ENCODE measurements around the gene MMP15.

The MMP15 gene

GRCh38 chr16:58082381-58082780, 56.8 kb downstream of the MMP15 start:
- no peak overlapping the region for H3K27ac ChIP-seq
- CTCF ChIA-PET, result no interaction called here
- TF ChIP-seq, protein P1, sequence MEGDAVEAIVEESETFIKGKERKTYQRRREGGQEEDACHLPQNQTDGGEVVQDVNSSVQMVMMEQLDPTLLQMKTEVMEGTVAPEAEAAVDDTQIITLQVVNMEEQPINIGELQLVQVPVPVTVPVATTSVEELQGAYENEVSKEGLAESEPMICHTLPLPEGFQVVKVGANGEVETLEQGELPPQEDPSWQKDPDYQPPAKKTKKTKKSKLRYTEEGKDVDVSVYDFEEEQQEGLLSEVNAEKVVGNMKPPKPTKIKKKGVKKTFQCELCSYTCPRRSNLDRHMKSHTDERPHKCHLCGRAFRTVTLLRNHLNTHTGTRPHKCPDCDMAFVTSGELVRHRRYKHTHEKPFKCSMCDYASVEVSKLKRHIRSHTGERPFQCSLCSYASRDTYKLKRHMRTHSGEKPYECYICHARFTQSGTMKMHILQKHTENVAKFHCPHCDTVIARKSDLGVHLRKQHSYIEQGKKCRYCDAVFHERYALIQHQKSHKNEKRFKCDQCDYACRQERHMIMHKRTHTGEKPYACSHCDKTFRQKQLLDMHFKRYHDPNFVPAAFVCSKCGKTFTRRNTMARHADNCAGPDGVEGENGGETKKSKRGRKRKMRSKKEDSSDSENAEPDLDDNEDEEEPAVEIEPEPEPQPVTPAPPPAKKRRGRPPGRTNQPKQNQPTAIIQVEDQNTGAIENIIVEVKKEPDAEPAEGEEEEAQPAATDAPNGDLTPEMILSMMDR (conservative IDR thresholded peaks at IDR 0.05; ENCODE audit: low read depth), result no peak
- no peak for DNase-seq (ENCODE audit: low spot score)
- POLR2A ChIA-PET (ENCODE audit: low non-redundant PET), result interaction anchor here (0.6 kb wide), 1 partner anchor 76 kb away, joined by 3 read pairs; no protein-coding TSS in a partner anchor

- CTCF ChIA-PET, result no interaction called here
- no peak for DNase-seq (ENCODE audit: low spot score)
- no peak overlapping the region for H3K27ac ChIP-seq
- TF ChIP-seq, protein P1 (conservative IDR thresholded peaks at IDR 0.05; ENCODE audit: low read depth), result no peak
- POLR2A ChIA-PET (ENCODE audit: low non-redundant PET), result no interaction called here
Observed at GRCh38 chr16:58084635-58085034, 59.1 kb downstream of the MMP15 start.

- TF ChIP-seq, protein P1 (conservative IDR thresholded peaks at IDR 0.05; ENCODE audit: low read depth), result no peak
- DNase-seq (ENCODE audit: low spot score), result no peak
- CTCF ChIA-PET, result no interaction called here
- no peak overlapping the region for H3K27ac ChIP-seq
- POLR2A ChIA-PET (ENCODE audit: low non-redundant PET), result no interaction called here
Observed at GRCh38 chr16:58085171-58085570, 59.6 kb downstream of the MMP15 start.

GRCh38 chr16:58085584-58086251, 60.2 kb downstream of the MMP15 start:
- no peak overlapping the region for H3K27ac ChIP-seq
- POLR2A ChIA-PET (ENCODE audit: low non-redundant PET), result no interaction called here
- CTCF ChIA-PET, result no interaction called here
- no peak for DNase-seq (ENCODE audit: low spot score)
- TF ChIP-seq, protein P1 (conservative IDR thresholded peaks at IDR 0.05; ENCODE audit: low read depth), result no peak

- CTCF ChIA-PET, result no interaction called here
- DNase-seq (ENCODE audit: low spot score), result no peak
- no peak overlapping the region for H3K27ac ChIP-seq
- TF ChIP-seq, protein P1 (conservative IDR thresholded peaks at IDR 0.05; ENCODE audit: low read depth), result no peak
- POLR2A ChIA-PET (ENCODE audit: low non-redundant PET), result interaction anchor here (0.6 kb wide), 1 partner anchor 85 kb away, joined by 3 read pairs; no protein-coding TSS in a partner anchor
Observed at GRCh38 chr16:58086381-58087208, 61.0 kb downstream of the MMP15 start.

DNA sequence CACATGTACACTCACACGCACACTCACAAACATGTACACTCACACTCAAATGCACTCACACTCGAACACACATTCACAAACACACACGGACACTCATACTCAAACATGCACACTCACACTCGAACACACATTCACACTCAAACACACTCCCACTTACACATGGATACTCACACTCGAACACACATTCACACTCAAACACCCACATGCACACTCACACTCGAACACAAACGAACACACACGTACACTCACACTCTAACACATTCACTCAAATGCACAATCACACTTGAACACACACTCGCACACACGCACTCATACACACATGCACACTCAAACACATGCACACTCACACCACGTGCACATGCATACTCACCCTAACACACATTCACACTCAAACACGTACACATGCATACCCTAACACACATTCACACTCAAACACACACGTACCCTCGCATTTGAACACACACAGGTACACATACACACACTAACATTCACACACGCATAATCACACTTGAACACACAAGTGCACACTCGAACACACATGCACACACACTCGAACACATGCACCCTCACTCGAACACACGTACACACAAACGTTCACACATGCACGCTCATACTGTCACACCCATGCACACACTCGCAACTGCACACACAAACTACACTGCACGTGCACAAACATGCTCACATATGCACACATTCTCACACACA, 61.8 kb downstream of the MMP15 start:
- CTCF ChIA-PET, result interaction anchor here (0.6 kb wide), 1 partner anchor 127 kb away, joined by 5 read pairs; no protein-coding TSS in a partner anchor
- DNase-seq (ENCODE audit: low spot score), result no peak
- no peak overlapping the region for H3K27ac ChIP-seq
- TF ChIP-seq, protein P1 (conservative IDR thresholded peaks at IDR 0.05; ENCODE audit: low read depth), result no peak
- POLR2A ChIA-PET (ENCODE audit: low non-redundant PET), result interaction anchor here (0.6 kb wide), 1 partner anchor 86 kb away, joined by 3 read pairs; no protein-coding TSS in a partner anchor
